Mammary epithelial cell (primary cell): ENCODE data around the gene RGS14.

ENCODE experiments used
- EZH2 ChIP-seq: IDR thresholded peaks from 2 replicates; pipeline ENCODE4 v1.6.1; 2012; ENCODE audit warnings: low read length, inconsistent platforms, borderline replicate concordance
- TF ChIP-seq, protein P1 (sequence below), 2 donors: IDR thresholded peaks in 1 of 2; conservative IDR thresholded peaks in 1 of 2; 2 replicates each; pipeline ENCODE4 v1.5.1; 2011 to 2012; ENCODE audit warnings: inconsistent platforms in 2 of 2, low read length in 2 of 2, mild to moderate bottlenecking in 2 of 2, control low read depth in 1 of 2, low read depth in 1 of 2; ENCODE audit not compliant: insufficient read depth in 1 of 2; ENCODE audit errors: extremely low read depth in 1 of 2

DNA sequence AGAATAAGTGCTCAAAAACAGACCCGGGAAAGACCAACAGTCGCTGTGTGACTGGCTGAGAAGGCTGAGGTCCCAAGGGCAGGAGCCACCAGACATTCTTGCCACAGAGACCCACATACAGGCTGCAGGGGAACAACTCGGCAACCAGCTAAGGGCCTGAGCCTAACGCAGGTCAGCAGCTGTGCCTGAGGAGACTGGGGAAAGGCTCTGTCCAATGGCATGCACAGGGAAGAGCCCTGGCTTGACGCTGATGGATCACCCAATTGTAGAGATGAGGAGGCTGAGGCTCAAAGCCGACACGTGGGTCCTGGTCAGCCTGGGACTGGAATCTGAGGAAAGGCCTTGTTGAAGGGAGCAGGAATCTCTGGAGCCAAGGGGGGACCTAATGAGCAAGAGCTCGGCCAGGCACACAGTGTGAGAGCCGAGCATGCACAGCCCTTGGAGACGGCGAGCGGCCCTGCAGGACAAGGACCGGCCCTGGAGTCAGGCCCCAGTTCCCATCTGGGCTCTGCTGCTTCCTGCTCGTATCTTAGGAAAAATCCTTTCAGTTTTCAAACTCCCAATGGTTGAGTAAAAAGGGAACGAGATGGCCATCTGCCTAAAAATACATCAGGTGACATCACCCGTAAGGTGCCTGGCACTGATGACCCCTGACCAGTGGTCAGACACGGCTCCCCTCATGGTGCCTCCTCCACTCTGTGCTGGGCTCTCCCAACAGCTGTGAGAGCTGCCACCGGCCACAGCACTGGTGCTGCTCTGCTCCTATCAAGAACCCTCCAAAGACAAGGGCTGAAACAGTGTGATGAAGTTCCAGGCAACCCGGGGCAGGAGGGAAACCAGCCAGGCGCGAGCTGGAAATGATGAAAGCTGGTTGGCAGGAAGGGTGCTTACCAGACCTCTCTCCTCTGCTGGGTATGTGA is 22.7 kb upstream of the RGS14 start:
- TF ChIP-seq, protein P1, sequence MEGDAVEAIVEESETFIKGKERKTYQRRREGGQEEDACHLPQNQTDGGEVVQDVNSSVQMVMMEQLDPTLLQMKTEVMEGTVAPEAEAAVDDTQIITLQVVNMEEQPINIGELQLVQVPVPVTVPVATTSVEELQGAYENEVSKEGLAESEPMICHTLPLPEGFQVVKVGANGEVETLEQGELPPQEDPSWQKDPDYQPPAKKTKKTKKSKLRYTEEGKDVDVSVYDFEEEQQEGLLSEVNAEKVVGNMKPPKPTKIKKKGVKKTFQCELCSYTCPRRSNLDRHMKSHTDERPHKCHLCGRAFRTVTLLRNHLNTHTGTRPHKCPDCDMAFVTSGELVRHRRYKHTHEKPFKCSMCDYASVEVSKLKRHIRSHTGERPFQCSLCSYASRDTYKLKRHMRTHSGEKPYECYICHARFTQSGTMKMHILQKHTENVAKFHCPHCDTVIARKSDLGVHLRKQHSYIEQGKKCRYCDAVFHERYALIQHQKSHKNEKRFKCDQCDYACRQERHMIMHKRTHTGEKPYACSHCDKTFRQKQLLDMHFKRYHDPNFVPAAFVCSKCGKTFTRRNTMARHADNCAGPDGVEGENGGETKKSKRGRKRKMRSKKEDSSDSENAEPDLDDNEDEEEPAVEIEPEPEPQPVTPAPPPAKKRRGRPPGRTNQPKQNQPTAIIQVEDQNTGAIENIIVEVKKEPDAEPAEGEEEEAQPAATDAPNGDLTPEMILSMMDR (conservative IDR thresholded peaks at IDR 0.05 in 1 of 2, IDR thresholded peaks at IDR 0.05 in 1 of 2; ENCODE audit: extremely low read depth in 1 of 2, insufficient read depth in 1 of 2, low read depth in 1 of 2, low read length in 2 of 2) = no peak
- TF ChIP-seq EZH2 = no peak
